ENCODE data around the gene FOXP1.
"Not testable (repeated sequence)": the region's sequence is repeated elsewhere in the genome, so short reads cannot be mapped to it uniquely, and the experiment has no call there.

FOXP1 gene

GRCh38 chr3:71530903-71531530 is 52.5 kb downstream of the FOXP1 start:
- no peak for DNase-seq (ENCODE audit: low spot score)

- no peak for DNase-seq (ENCODE audit: low spot score)
Measured at GRCh38 chr3:71528816-71529215, 54.7 kb downstream of the FOXP1 start.

GRCh38 chr3:71526448-71526847 is 57.1 kb downstream of the FOXP1 start:
- DNase-seq (ENCODE audit: low spot score), result not testable (repeated sequence)

- no peak for DNase-seq (ENCODE audit: low spot score)
Measured at GRCh38 chr3:71525391-71525790, 58.1 kb downstream of the FOXP1 start.

GRCh38 chr3:71524672-71525071 is 58.9 kb downstream of the FOXP1 start:
- DNase-seq (ENCODE audit: low spot score), result no peak

- DNase-seq (ENCODE audit: low spot score), result no peak
Measured at GRCh38 chr3:71523628-71524027, 59.9 kb downstream of the FOXP1 start.

GRCh38 chr3:71521940-71522876 is 61.3 kb downstream of the FOXP1 start:
- DNase-seq (ENCODE audit: low spot score), result no peak

- DNase-seq (ENCODE audit: low spot score), result no peak
Measured at GRCh38 chr3:71521021-71521352, 62.5 kb downstream of the FOXP1 start.

GRCh38 chr3:71520161-71521020 is 63.1 kb downstream of the FOXP1 start:
- DNase-seq (ENCODE audit: low spot score), result no peak

GRCh38 chr3:71518089-71518488 is 65.4 kb downstream of the FOXP1 start:
- DNase-seq (ENCODE audit: low spot score), result no peak

GRCh38 chr3:71517271-71517791 is 66.2 kb downstream of the FOXP1 start:
- no peak for DNase-seq (ENCODE audit: low spot score)

- DNase-seq (ENCODE audit: low spot score), result no peak
Measured at GRCh38 chr3:71515636-71516365, 67.7 kb downstream of the FOXP1 start.

- no peak for DNase-seq (ENCODE audit: low spot score)
Measured at GRCh38 chr3:71514621-71515020, 68.9 kb downstream of the FOXP1 start.

GRCh38 chr3:71513515-71513914 is 70.0 kb downstream of the FOXP1 start:
- no peak for DNase-seq (ENCODE audit: low spot score)

GRCh38 chr3:71513081-71513480 is 70.4 kb downstream of the FOXP1 start:
- DNase-seq (ENCODE audit: low spot score), result no peak

GRCh38 chr3:71512544-71512943 is 71.0 kb downstream of the FOXP1 start:
- no peak for DNase-seq (ENCODE audit: low spot score)

GRCh38 chr3:71512000-71512399 is 71.5 kb downstream of the FOXP1 start:
- DNase-seq (ENCODE audit: low spot score), result no peak

GRCh38 chr3:71511446-71511845 is 72.1 kb downstream of the FOXP1 start:
- no peak for DNase-seq (ENCODE audit: low spot score)

- peak; percentile 65 for DNase-seq (ENCODE audit: low spot score)
Measured at GRCh38 chr3:71511037-71511436, 72.5 kb downstream of the FOXP1 start.

GRCh38 chr3:71510510-71510909 is 73.0 kb downstream of the FOXP1 start:
- peak; percentile 34 for DNase-seq (ENCODE audit: low spot score)

GRCh38 chr3:71509066-71509465 is 74.5 kb downstream of the FOXP1 start:
- no peak for DNase-seq (ENCODE audit: low spot score)
